Upper lobe of left lung (tissue), 4 donors: ENCODE measurements around the gene GOSR2.

Source experiments
- POLR2A ChIP-seq, 4 donors: fragments of 450-650 bp; IDR thresholded peaks; one replicate each; pipeline ENCODE4 v1.5.1; 2016 to 2017; ENCODE audit warnings: antibody characterized with exemption in 4 of 4, mild to moderate bottlenecking in 2 of 4
- TF ChIP-seq, protein P1 (sequence below), 6 experiments: fragments of 450-650 bp in 4 of 6; fragments of 200-600 bp in 2 of 6; sonication (generic) in 2 of 6; IDR thresholded peaks; one replicate each; pipeline ENCODE4 v1.5.1; 2016 to 2019; ENCODE audit warnings: antibody characterized with exemption in 6 of 6

- TF ChIP-seq POLR2A (IDR thresholded peaks at IDR 0.05): no peak
- TF ChIP-seq, protein P1, sequence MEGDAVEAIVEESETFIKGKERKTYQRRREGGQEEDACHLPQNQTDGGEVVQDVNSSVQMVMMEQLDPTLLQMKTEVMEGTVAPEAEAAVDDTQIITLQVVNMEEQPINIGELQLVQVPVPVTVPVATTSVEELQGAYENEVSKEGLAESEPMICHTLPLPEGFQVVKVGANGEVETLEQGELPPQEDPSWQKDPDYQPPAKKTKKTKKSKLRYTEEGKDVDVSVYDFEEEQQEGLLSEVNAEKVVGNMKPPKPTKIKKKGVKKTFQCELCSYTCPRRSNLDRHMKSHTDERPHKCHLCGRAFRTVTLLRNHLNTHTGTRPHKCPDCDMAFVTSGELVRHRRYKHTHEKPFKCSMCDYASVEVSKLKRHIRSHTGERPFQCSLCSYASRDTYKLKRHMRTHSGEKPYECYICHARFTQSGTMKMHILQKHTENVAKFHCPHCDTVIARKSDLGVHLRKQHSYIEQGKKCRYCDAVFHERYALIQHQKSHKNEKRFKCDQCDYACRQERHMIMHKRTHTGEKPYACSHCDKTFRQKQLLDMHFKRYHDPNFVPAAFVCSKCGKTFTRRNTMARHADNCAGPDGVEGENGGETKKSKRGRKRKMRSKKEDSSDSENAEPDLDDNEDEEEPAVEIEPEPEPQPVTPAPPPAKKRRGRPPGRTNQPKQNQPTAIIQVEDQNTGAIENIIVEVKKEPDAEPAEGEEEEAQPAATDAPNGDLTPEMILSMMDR (IDR thresholded peaks at IDR 0.05): no peak
Observed at GRCh38 chr17:46886310-46886663, 36.7 kb upstream of the GOSR2 start.
